Measurements from ENCODE around the gene C2CD4C.
A peak's percentile ranks its signal among the peaks of the same experiment; 100 is the strongest.

Gene C2CD4C, protein sequence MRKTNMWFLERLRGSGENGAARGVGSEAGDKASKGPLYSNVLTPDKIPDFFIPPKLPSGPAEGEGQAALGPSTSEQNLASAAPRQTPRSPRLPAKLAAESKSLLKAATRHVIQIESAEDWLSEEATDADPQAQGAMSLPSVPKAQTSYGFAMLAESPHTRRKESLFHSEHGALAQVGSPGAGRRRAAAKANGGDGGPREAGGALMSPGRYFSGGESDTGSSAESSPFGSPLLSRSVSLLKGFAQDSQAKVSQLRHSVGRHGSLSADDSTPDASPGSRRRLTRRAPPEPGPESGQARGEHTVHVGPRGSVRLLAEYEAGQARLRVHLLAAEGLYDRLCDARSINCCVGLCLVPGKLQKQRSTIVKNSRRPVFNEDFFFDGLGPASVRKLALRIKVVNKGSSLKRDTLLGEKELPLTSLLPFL

DNA sequence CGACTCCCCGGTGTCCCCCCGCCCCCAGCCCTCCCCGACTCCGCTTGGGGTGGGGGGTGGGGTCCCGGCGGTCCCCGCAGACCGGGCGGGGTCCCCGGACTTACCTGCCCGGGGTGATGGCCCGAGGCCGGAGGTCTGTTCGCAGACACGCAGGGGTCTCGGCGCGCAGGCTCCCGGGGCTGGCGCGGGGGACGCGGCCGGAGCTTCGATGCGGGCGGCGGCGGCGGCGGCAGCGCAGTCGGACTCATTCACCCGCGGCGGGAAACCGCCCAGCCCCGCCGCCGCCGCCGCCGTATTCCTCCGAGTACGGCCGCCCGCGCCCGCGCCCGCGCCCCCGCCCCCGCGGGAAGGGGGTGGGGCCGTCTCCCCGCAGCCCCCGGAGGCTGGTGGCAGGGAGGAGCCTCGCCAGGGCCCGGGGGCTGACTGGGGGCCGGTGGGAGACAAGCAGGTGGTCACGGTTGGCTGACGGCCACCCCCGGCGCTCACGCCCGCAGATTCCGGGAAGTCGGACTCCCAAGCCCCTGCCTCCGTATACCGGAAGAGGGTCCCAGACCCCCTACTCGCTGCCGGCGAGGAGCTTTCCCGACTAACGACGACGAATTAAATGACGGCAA, at the start of gene C2CD4C:
Gene C2CD4C, minus strand, starts transcription at position 246 of the 614 bp plus-strand sequence. CDS start 786 bp downstream, outside the sequence.
- Histone ChIP-seq H3K9ac (ENCODE audit: low read length in 5 of 5) (peak within 1 kb of the TSS in 1 of 5 donors; percentile 45), H3K27me3 (ENCODE audit: control insufficient read depth in 5 of 5, insufficient read depth in 4 of 5, low read length in 5 of 5) (peaks cover 45 to 59% (median 49%) of the 10 kb centered on the region in 5 donors)

DNA sequence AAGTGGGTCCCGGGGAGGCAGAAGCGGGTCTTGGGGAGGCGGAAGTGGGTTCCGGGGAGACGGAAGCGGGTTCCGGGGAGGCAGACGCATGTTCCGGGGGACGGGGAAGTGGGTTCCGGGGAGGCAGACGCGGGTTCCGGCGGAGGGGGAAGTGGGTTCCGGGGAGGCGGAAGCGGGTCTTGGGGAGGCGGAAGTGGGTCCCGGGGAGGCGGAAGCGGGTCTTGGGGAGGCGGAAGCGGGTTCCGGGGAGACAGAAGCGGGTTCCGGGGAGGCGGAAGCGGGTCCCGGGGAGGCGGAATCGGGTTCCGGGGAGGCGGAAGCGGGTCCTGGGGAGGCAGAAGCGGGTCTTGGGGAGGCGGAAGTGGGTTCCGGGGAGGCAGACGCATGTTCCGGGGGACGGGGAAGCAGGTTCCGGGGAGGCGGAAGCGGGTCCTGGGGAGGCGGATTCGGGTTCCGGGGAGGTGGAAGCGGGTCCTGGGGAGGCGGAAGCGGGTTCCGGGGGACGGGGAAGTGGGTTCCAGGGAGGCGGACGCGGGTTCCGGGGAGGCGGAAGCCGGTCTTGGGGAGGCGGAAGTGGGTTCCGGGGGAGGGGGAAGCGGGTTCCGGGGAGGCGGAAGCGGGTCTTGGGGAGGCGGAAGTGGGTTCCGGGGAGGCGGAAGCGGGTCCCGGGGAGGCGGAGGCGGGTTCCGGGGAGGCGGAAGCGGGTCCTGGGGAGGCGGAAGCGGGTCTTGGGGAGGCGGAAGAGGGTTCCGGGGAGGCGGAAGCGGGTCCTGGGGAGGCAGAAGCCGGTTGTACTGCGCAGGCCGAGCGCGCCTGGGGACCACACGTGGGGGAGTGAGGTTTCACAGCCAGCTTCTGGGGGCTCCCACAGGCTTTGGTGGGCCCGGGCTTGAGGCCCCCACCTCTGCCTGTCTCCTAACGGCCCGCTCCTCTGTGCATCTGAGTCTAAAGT, 49.4 kb upstream of the C2CD4C start:
- peaks cover 0 to 11% (median 4%) of the 10 kb centered on the region in 5 donors for H3K27me3 ChIP-seq (ENCODE audit: control insufficient read depth in 5 of 5, insufficient read depth in 4 of 5, low read length in 5 of 5)

More for the DNA sequence above, at the start of gene C2CD4C:
- Histone ChIP-seq H3K4me3 (ENCODE audit: low read depth in 1 of 5, low read length in 5 of 5) (peak within 1 kb of the TSS in 4 of 5 donors; percentile 37 to 59 (median 53)), H3K4me1 (ENCODE audit: control insufficient read depth in 5 of 5, insufficient read depth in 5 of 5, low read length in 5 of 5) (peaks cover 0 to 23% (median 16%) of the 10 kb centered on the region in 5 donors), H3K36me3 (ENCODE audit: control insufficient read depth in 5 of 5, insufficient read depth in 5 of 5, low read length in 5 of 5) (no peaks in the 10 kb centered on the region), H3K9me3 (ENCODE audit: control insufficient read depth in 5 of 5, low read length in 5 of 5) (no peaks in the 10 kb centered on the region), H3K27ac (ENCODE audit: low read depth, low read length) (no peak within 1 kb of the TSS)

DNA sequence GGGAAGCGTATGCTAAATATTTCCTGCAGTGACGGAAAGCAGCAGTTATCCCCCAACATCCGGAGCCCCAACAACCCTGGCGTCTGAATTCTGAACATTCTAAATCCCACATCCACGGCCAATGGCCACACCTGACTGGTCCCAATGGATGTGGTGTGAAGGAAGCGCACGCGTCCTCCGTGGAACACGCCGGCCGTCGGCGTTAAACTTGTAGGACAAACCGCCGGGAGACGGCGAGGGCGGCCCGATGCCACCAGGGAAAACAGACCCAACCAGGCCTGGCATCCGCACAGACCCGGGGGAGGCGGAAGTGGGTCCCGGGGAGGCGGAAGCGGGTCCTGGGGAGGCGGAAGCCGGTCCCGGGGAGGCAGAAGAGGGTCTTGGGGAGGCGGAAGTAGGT, 48.7 kb upstream of the C2CD4C start:
- Histone ChIP-seq H3K4me1 (ENCODE audit: control insufficient read depth in 5 of 5, insufficient read depth in 5 of 5, low read length in 5 of 5) (peaks cover 0 to 22% (median 13%) of the 10 kb centered on the region in 5 donors), H3K27ac (ENCODE audit: low read depth, low read length) (no peak overlapping the region), H3K9ac (ENCODE audit: low read length in 5 of 5) (no peak overlapping the region), H3K4me3 (ENCODE audit: low read depth in 1 of 5, low read length in 5 of 5) (no peak overlapping the region), H3K27me3 (ENCODE audit: control insufficient read depth in 5 of 5, insufficient read depth in 4 of 5, low read length in 5 of 5) (peaks cover 0 to 11% (median 4%) of the 10 kb centered on the region in 5 donors), H3K36me3 (ENCODE audit: control insufficient read depth in 5 of 5, insufficient read depth in 5 of 5, low read length in 5 of 5) (peaks cover 0 to 4% (median 0%) of the 10 kb centered on the region in 5 donors), H3K9me3 (ENCODE audit: control insufficient read depth in 5 of 5, low read length in 5 of 5) (no peaks in the 10 kb centered on the region)

More for the DNA sequence above, 49.4 kb upstream of the C2CD4C start:
- Histone ChIP-seq H3K9ac (ENCODE audit: low read length in 5 of 5) (no peak overlapping the region), H3K4me1 (ENCODE audit: control insufficient read depth in 5 of 5, insufficient read depth in 5 of 5, low read length in 5 of 5) (peaks cover 0 to 22% (median 13%) of the 10 kb centered on the region in 5 donors), H3K36me3 (ENCODE audit: control insufficient read depth in 5 of 5, insufficient read depth in 5 of 5, low read length in 5 of 5) (peaks cover 0 to 4% (median 0%) of the 10 kb centered on the region in 5 donors), H3K4me3 (ENCODE audit: low read depth in 1 of 5, low read length in 5 of 5) (no peak overlapping the region), H3K9me3 (ENCODE audit: control insufficient read depth in 5 of 5, low read length in 5 of 5) (no peaks in the 10 kb centered on the region), H3K27ac (ENCODE audit: low read depth, low read length) (no peak overlapping the region)

DNA sequence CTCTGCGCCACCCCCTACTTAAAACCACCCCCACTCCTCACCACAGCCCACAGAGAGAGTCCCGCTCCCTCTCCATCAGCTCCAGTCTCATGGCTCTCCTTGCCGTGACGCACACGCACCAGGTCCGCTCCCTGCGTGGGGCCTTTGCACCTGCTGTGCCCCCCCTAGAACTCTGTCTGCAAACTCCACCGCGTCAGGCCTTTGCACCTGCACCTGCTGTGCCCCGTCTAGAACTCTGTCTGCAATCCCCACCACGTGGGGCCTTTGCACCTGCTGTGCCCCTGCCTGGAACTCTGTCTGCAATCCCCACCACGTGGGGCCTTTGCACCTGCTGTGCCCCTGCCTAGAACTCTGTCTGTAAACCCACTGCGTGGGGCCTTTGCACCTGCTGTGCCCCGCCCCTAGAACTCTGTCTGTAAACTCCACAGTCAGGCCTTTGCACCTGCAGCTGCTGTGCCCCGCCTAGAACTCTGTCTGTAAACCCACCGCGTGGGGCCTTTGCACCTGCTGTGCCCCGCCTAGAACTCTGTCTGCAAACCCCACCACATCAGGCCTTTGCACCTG, 47.7 kb upstream of the C2CD4C start:
- H3K4me3 ChIP-seq (ENCODE audit: low read depth in 1 of 5, low read length in 5 of 5), result no peak overlapping the region
- no peak overlapping the region for H3K9ac ChIP-seq (ENCODE audit: low read length in 5 of 5)
- no peaks in the 10 kb centered on the region for H3K9me3 ChIP-seq (ENCODE audit: control insufficient read depth in 5 of 5, low read length in 5 of 5)
- no peak overlapping the region for H3K27ac ChIP-seq (ENCODE audit: low read depth, low read length)
- H3K27me3 ChIP-seq (ENCODE audit: control insufficient read depth in 5 of 5, insufficient read depth in 4 of 5, low read length in 5 of 5), result peaks cover 0 to 6% (median 0%) of the 10 kb centered on the region in 5 donors
- peaks cover 0 to 15% (median 8%) of the 10 kb centered on the region in 5 donors for H3K4me1 ChIP-seq (ENCODE audit: control insufficient read depth in 5 of 5, insufficient read depth in 5 of 5, low read length in 5 of 5)
- peaks cover 0 to 4% (median 0%) of the 10 kb centered on the region in 5 donors for H3K36me3 ChIP-seq (ENCODE audit: control insufficient read depth in 5 of 5, insufficient read depth in 5 of 5, low read length in 5 of 5)

DNA sequence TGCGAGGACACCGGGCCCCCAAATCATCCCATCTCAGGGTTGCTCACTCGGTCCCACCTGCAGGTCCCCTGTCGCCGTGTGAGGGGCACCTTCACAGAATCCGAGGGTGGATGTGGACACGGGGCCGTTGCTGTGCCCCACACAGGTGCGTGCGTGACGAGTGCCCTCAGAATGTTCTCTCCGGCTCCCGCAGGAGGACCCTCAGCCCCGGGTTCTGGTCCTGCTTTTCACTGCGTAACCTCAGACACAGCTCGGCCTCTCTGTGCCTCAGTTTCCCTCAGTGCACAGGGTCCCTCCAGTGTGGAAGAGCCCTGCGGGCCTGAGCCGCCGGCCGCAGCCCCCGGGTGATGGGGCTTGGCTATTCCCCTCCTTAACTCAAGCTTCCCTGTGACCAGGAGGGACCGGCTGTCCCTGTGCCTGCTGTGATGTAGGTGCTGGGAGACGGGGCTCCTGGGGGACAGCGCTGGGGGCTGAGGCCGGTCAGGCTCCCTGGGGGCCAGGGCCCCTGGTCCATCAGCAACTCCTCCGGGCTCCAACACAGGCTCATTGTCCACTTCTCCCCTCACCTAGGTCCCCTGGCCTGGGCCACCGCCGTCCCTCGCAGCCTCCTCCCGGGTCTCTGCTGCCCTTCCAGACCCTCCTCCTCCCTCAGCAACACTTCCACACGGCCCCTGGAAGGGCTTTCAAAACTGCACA, 47.1 kb upstream of the C2CD4C start:
- Histone ChIP-seq H3K27me3 (ENCODE audit: control insufficient read depth in 5 of 5, insufficient read depth in 4 of 5, low read length in 5 of 5) (peaks cover 0 to 6% (median 0%) of the 10 kb centered on the region in 5 donors), H3K9ac (ENCODE audit: low read length in 5 of 5) (no peak overlapping the region), H3K9me3 (ENCODE audit: control insufficient read depth in 5 of 5, low read length in 5 of 5) (peaks cover 0 to 3% (median 0%) of the 10 kb centered on the region in 5 donors), H3K27ac (ENCODE audit: low read depth, low read length) (no peak overlapping the region), H3K4me3 (ENCODE audit: low read depth in 1 of 5, low read length in 5 of 5) (no peak overlapping the region), H3K4me1 (ENCODE audit: control insufficient read depth in 5 of 5, insufficient read depth in 5 of 5, low read length in 5 of 5) (peaks cover 0 to 10% (median 5%) of the 10 kb centered on the region in 5 donors), H3K36me3 (ENCODE audit: control insufficient read depth in 5 of 5, insufficient read depth in 5 of 5, low read length in 5 of 5) (peaks cover 0 to 4% (median 0%) of the 10 kb centered on the region in 5 donors)

DNA sequence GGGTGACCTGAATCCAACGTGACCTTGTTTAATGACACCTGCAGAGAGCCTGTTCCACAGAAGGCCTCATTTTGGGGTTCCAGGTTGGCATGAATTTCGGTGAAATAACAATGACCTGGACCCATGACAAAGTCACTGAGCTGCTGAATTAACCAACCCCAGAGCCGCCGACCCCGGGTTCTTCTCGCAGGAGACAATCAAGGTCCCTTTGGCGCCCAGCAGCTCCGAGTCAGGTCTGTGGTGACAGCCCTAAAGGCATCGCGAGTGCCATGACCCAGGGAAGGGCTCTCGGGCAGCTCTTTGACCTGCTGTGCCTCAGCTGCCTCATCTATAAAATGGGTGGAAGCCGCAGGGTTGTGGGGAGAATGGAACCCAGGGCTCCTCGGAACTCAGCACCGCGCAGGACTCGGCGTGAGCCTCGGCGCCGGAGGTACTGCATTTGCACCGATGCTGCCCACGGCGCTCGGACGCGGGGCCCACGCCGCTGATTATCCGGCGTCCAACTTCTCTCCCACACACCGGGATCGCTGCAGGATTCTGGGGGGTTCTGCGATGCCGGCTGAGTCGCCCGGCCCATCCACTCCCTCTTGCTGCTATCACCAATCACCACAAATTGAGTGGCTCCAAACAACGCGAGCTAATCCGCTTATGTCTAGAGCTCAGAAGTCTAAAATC, 46.2 kb upstream of the C2CD4C start:
- peaks cover 0 to 4% (median 0%) of the 10 kb centered on the region in 5 donors for H3K36me3 ChIP-seq (ENCODE audit: control insufficient read depth in 5 of 5, insufficient read depth in 5 of 5, low read length in 5 of 5)
- H3K4me3 ChIP-seq (ENCODE audit: low read depth in 1 of 5, low read length in 5 of 5), result no peak overlapping the region
- H3K27me3 ChIP-seq (ENCODE audit: control insufficient read depth in 5 of 5, insufficient read depth in 4 of 5, low read length in 5 of 5), result peaks cover 0 to 6% (median 0%) of the 10 kb centered on the region in 5 donors
- H3K27ac ChIP-seq (ENCODE audit: low read depth, low read length), result no peak overlapping the region
- peaks cover 0 to 4% (median 0%) of the 10 kb centered on the region in 5 donors for H3K9me3 ChIP-seq (ENCODE audit: control insufficient read depth in 5 of 5, low read length in 5 of 5)
- H3K4me1 ChIP-seq (ENCODE audit: control insufficient read depth in 5 of 5, insufficient read depth in 5 of 5, low read length in 5 of 5), result peaks cover 0 to 10% (median 5%) of the 10 kb centered on the region in 5 donors
- no peak overlapping the region for H3K9ac ChIP-seq (ENCODE audit: low read length in 5 of 5)

DNA sequence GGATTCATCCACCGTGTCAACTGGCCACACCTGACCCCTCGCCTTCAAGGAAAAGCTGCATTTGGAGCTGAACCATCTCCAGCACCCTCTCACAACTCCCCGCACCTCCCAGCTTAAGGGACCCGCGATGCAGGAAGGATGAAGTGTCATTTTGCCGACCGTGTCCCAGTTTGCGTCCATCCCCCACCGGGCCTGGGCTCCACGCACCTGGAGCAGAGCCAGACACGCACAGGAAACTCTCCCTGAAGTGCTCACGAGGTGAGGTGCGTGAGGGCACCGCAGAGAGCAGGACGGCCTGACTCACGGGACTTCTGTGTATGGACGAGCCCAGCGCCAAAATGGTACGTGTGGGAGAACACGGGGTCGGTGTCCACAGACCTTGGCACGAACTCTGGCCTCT, 44.7 kb upstream of the C2CD4C start:
- Histone ChIP-seq H3K9me3 (ENCODE audit: control insufficient read depth in 5 of 5, low read length in 5 of 5) (peaks cover 0 to 4% (median 0%) of the 10 kb centered on the region in 5 donors), H3K4me1 (ENCODE audit: control insufficient read depth in 5 of 5, insufficient read depth in 5 of 5, low read length in 5 of 5) (no peaks in the 10 kb centered on the region), H3K9ac (ENCODE audit: low read length in 5 of 5) (no peak overlapping the region), H3K27ac (ENCODE audit: low read depth, low read length) (no peak overlapping the region), H3K27me3 (ENCODE audit: control insufficient read depth in 5 of 5, insufficient read depth in 4 of 5, low read length in 5 of 5) (no peaks in the 10 kb centered on the region), H3K4me3 (ENCODE audit: low read depth in 1 of 5, low read length in 5 of 5) (no peak overlapping the region), H3K36me3 (ENCODE audit: control insufficient read depth in 5 of 5, insufficient read depth in 5 of 5, low read length in 5 of 5) (peaks cover 0 to 4% (median 0%) of the 10 kb centered on the region in 5 donors)

DNA sequence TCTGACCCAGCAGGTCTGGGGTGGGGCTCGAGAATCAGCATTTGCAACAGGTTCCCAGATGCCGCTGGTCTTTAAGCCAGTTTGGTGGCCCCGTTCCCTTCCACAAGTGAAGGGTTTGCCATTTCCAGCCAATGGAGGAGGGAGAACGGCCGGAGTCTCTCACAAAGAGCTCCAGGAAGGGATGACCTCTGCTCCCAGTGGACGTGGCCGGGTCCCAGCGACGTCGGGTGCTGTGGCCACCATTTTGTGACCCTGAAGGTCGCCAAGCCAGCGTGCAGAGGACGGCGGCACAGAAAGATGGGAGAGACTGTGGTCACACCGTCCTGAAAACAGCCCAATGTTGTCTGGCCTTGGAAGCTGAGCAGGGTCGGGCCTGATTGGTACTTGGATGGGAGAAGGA, 43.9 kb upstream of the C2CD4C start:
- H3K36me3 ChIP-seq (ENCODE audit: control insufficient read depth in 5 of 5, insufficient read depth in 5 of 5, low read length in 5 of 5), result peaks cover 0 to 4% (median 0%) of the 10 kb centered on the region in 5 donors

More for the DNA sequence above, 43.9 kb upstream of the C2CD4C start:
- Histone ChIP-seq H3K27ac (ENCODE audit: low read depth, low read length) (no peak overlapping the region), H3K4me1 (ENCODE audit: control insufficient read depth in 5 of 5, insufficient read depth in 5 of 5, low read length in 5 of 5) (peaks cover 0 to 8% (median 0%) of the 10 kb centered on the region in 5 donors), H3K9ac (ENCODE audit: low read length in 5 of 5) (no peak overlapping the region), H3K27me3 (ENCODE audit: control insufficient read depth in 5 of 5, insufficient read depth in 4 of 5, low read length in 5 of 5) (no peaks in the 10 kb centered on the region), H3K9me3 (ENCODE audit: control insufficient read depth in 5 of 5, low read length in 5 of 5) (peaks cover 0 to 4% (median 0%) of the 10 kb centered on the region in 5 donors), H3K4me3 (ENCODE audit: low read depth in 1 of 5, low read length in 5 of 5) (no peak overlapping the region)

Data from subcutaneous abdominal adipose tissue (tissue), 5 donors.